IMR-90 (cell line): ENCODE results near the gene CAPRIN1. TPM values are rescaled to one million over a fixed set of nuclear protein-coding genes. Genes with fewer than 3 reads are reported as not detected.

Experiments used
- ATAC-seq: fragments of 200-7000 bp; cut with Tn5 transposase; 2 replicates; pipeline ENCODE4 v1.9.1; 2020; ENCODE audit warnings: low read depth, mild to moderate bottlenecking, moderate library complexity
- BruUV-seq: library from RNA; stranded (reverse); fragments of 400-500 nt; replicated peaks from 2 replicates; lab custom pipeline; 2021; lab: Mats Ljungman, UMichigan
- CTCF ChIA-PET: fragments of 300-600 bp; formaldehyde crosslinking; extraction: SDS; loops from one replicate; lab custom pipeline; 2021; ENCODE audit warnings: antibody characterized with exemption; lab: Yijun Ruan, JAX
- POLR2A ChIA-PET: fragments of 300-600 bp; sonication (Branson Sonifier 250); formaldehyde crosslinking; loops from one replicate; lab custom pipeline; 2022; ENCODE audit warnings: antibody characterized with exemption; ENCODE audit not compliant: unreplicated experiment; lab: Charles Lee
- DNase-seq: peaks from one replicate; pipeline ENCODE4 v3.0.0; 2013
- H2AFZ ChIP-seq: replicated peaks from 2 replicates; pipeline ENCODE3; 2013; ENCODE audit warnings: low read length, mild to moderate bottlenecking; ENCODE audit not compliant: poor library complexity
- H2AK5ac ChIP-seq: 2 replicates; pipeline ENCODE4 v1.6.1; 2013; ENCODE audit warnings: low read depth, low read length, inconsistent platforms
- H2AK9ac ChIP-seq: replicated peaks from 2 replicates; pipeline ENCODE3; 2013; ENCODE audit warnings: mild to moderate bottlenecking, low read depth, low read length, moderate library complexity; ENCODE audit not compliant: poor library complexity
- H2BK120ac ChIP-seq: 2 replicates; pipeline ENCODE4 v1.6.1; 2013; ENCODE audit warnings: low read depth, low read length, inconsistent platforms
- H2BK15ac ChIP-seq: 3 replicates; pipeline ENCODE4 v1.6.1; 2013; ENCODE audit warnings: low read depth, low read length, inconsistent platforms
- H2BK20ac ChIP-seq: 2 replicates; pipeline ENCODE4 v1.6.1; 2013; ENCODE audit warnings: low read depth, mild to moderate bottlenecking, inconsistent platforms, low read length, moderate library complexity
- H2BK5ac ChIP-seq: 2 replicates; pipeline ENCODE4 v1.6.1; 2013; ENCODE audit warnings: mild to moderate bottlenecking, low read depth, low read length, inconsistent platforms; ENCODE audit not compliant: poor library complexity, severe bottlenecking
- H3K14ac ChIP-seq: replicated peaks from 2 replicates; pipeline ENCODE4 v1.6.1; 2013; ENCODE audit warnings: low read depth, low read length, inconsistent platforms
- H3K18ac ChIP-seq: 2 replicates; pipeline ENCODE4 v1.6.1; 2013; ENCODE audit warnings: low read depth, low read length, control low read depth
- H3K23ac ChIP-seq: 2 replicates; pipeline ENCODE4 v1.6.1; 2013; ENCODE audit warnings: low read depth, low read length, inconsistent platforms
- H3K27ac ChIP-seq: 2 replicates; pipeline ENCODE4 v1.5.1; 2013; ENCODE audit warnings: mild to moderate bottlenecking, control low read depth, low read length; ENCODE audit not compliant: insufficient read depth
- H3K27me3 ChIP-seq: 2 replicates; pipeline ENCODE4 v1.6.1; 2013; ENCODE audit warnings: low read length; ENCODE audit not compliant: control insufficient read depth, insufficient read depth
- H3K36me3 ChIP-seq: 2 replicates; pipeline ENCODE4 v1.6.1; 2013; ENCODE audit warnings: low read length, mixed read lengths; ENCODE audit not compliant: control insufficient read depth, insufficient read depth
- H3K4ac ChIP-seq: 2 replicates; pipeline ENCODE4 v1.6.1; 2013; ENCODE audit warnings: low read depth, low read length, inconsistent platforms
- H3K4me1 ChIP-seq: 2 replicates; pipeline ENCODE4 v1.6.1; 2013; ENCODE audit warnings: low read length, mixed read lengths; ENCODE audit not compliant: control insufficient read depth, insufficient read depth
- H3K4me2 ChIP-seq: 2 replicates; pipeline ENCODE4 v1.6.1; 2013; ENCODE audit warnings: low read depth, mild to moderate bottlenecking, control low read depth, low read length, moderate library complexity
- H3K4me3 ChIP-seq: 2 replicates; pipeline ENCODE4 v1.5.1; 2013; ENCODE audit warnings: low read depth, mild to moderate bottlenecking, control low read depth, low read length, moderate library complexity; ENCODE audit not compliant: insufficient read depth
- H3K56ac ChIP-seq: 2 replicates; pipeline ENCODE4 v1.6.1; 2013; ENCODE audit warnings: low read length, inconsistent platforms; ENCODE audit not compliant: insufficient read depth; ENCODE audit errors: extremely low read depth
- H3K79me1 ChIP-seq, 2 experiments: 2 replicates each; pipeline ENCODE4 v1.6.1; 2013; ENCODE audit warnings: low read length in 2 of 2, inconsistent platforms in 1 of 2, low read depth in 1 of 2
- H3K9ac ChIP-seq: 2 replicates; pipeline ENCODE4 v1.6.1; 2013; ENCODE audit warnings: low read depth, low read length, control low read depth
- H3K9me1 ChIP-seq: 2 replicates; pipeline ENCODE4 v1.6.1; 2013; ENCODE audit warnings: low read length, inconsistent platforms; ENCODE audit not compliant: insufficient read depth
- H3K9me3 ChIP-seq: 2 replicates; pipeline ENCODE4 v1.6.1; 2013; ENCODE audit warnings: low read length; ENCODE audit not compliant: control insufficient read depth, insufficient read depth
- H4K20me1 ChIP-seq: 2 replicates; pipeline ENCODE4 v1.6.1; 2013; ENCODE audit warnings: low read length, inconsistent platforms; ENCODE audit not compliant: insufficient read depth
- H4K5ac ChIP-seq: 2 replicates; pipeline ENCODE4 v1.6.1; 2013; ENCODE audit warnings: mild to moderate bottlenecking, low read depth, low read length, control low read depth
- H4K8ac ChIP-seq, 2 experiments: 2 replicates each; pipeline ENCODE4 v1.6.1; 2013; ENCODE audit warnings: low read depth in 2 of 2, low read length in 2 of 2, control low read depth in 1 of 2, inconsistent platforms in 1 of 2
- H4K91ac ChIP-seq: 2 replicates; pipeline ENCODE4 v1.6.1; 2013; ENCODE audit warnings: low read depth, low read length, inconsistent platforms; ENCODE audit not compliant: insufficient read depth
- BHLHE40 ChIP-seq: fragments of 150-350 bp; IDR thresholded peaks from 2 replicates; pipeline ENCODE4 v1.6.1; 2016; ENCODE audit warnings: mild to moderate bottlenecking, low read depth, low read length
- CEBPB ChIP-seq: IDR thresholded peaks from 2 replicates; pipeline ENCODE4 v1.6.1; 2012; ENCODE audit warnings: low read depth, low read length, improper control_type of control experiment
- CHD1 ChIP-seq: IDR thresholded peaks from 2 replicates; pipeline ENCODE4 v1.6.1; 2012; ENCODE audit warnings: low read depth, low read length, improper control_type of control experiment
- FOS ChIP-seq: fragments of 150-350 bp; IDR thresholded peaks from 2 replicates; pipeline ENCODE4 v1.6.1; 2016; ENCODE audit warnings: low read depth, low read length
- MAZ ChIP-seq: IDR thresholded peaks from 2 replicates; pipeline ENCODE4 v1.6.1; 2012; ENCODE audit warnings: low read depth, mild to moderate bottlenecking, low read length, improper control_type of control experiment, moderate library complexity, borderline replicate concordance
- MXI1 ChIP-seq: IDR thresholded peaks from 2 replicates; pipeline ENCODE4 v1.6.1; 2012; ENCODE audit warnings: low read depth, mild to moderate bottlenecking, low read length, moderate library complexity, borderline replicate concordance
- POLR2A ChIP-seq: IDR thresholded peaks from 2 replicates; pipeline ENCODE4 v1.6.1; 2012; ENCODE audit warnings: mild to moderate bottlenecking, low read depth, low read length
- RAD21 ChIP-seq: IDR thresholded peaks from 2 replicates; pipeline ENCODE4 v1.6.1; 2012; ENCODE audit warnings: low read length, improper control_type of control experiment
- RCOR1 ChIP-seq: IDR thresholded peaks from 2 replicates; pipeline ENCODE4 v1.6.1; 2012; ENCODE audit warnings: mild to moderate bottlenecking, low read length, improper control_type of control experiment; ENCODE audit not compliant: insufficient replicate concordance
- RFX5 ChIP-seq: IDR thresholded peaks from 2 replicates; pipeline ENCODE4 v1.8.0; 2012; ENCODE audit warnings: low read depth, mild to moderate bottlenecking, low read length, moderate library complexity
- SMC3 ChIP-seq: fragments of 150-350 bp; IDR thresholded peaks from 2 replicates; pipeline ENCODE4 v1.6.1; 2016; ENCODE audit warnings: low read depth, mild to moderate bottlenecking, antibody characterized with exemption, low read length, moderate library complexity
- WGBS, 2 experiments: methylation state at CpG; one replicate each; pipeline versions ENCODE4 v1.1.5 to v1.1.7; 2013; ENCODE audit warnings: missing lambda C conversion rate in 2 of 2; ENCODE audit not compliant: insufficient read length in 1 of 2; ENCODE audit errors: extremely low coverage in 2 of 2; 5-methylcytosine and 5-hydroxymethylcytosine counted together
- dilution Hi-C: fragments of 300-500 bp; cut with HindIII; formaldehyde crosslinking; loops from one replicate; pipeline ENCODE4 v1.14.3; 2018; ENCODE audit warnings: low sequenced_read_pairs; ENCODE audit not compliant: unreplicated experiment
- in situ Hi-C: fragments of 300-500 bp; cut with MboI; formaldehyde crosslinking; loops from 3 replicates; pipeline ENCODE4 v1.14.3; 2019; ENCODE audit warnings: low sequenced_read_pairs, inconsistent platforms, mixed read lengths
- intact Hi-C: fragments of 100-400 bp; cut with micrococcal nuclease; formaldehyde crosslinking; loops from 2 replicates; pipeline ENCODE4 v1.10.0; 2022
- polyA plus RNA-seq, 3 experiments: library from polyadenylated mRNA; depleted of rRNA; stranded (reverse); fragments of >200 nt; gene quantifications; 2 replicates each; pipeline ENCODE4 v1.2.3, GENCODE V29; 2012; ENCODE audit warnings: low replicate concordance in 1 of 3
- total RNA-seq: library from RNA; depleted of rRNA; stranded (reverse); fragments of >200 nt; gene quantifications from 2 replicates; pipeline ENCODE4 v1.2.3, GENCODE V29; 2012
- TF ChIP-seq, protein P1 (sequence below): fragments of 150-350 bp; IDR thresholded peaks from 2 replicates; pipeline ENCODE4 v1.6.1; 2017; ENCODE audit warnings: mild to moderate bottlenecking, antibody characterized with exemption, low read length, low read depth

CAPRIN1 gene
- total and polyA plus RNA-seq, 2 of the 4 experiments (the other 2 are of a cell fraction): 127 to 253 TPM

DNA sequence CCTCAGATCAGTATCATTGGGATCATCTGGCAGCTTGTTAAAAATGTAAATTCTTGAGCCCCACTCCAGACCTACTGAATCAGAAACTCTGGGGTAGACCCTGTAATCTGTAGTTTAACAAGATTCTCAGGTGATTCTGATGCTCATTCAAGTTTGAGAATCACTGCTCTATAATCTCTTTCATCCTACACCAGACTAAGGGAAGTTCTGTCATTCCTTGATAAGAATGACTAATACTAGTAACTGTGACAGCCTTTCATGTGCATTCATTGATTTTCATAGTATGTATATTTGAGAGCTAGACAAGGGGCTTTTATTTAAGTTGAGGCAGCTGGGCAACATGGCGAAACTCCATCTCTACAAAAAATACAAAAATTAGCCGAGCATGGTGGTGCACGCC is 83.9 kb downstream of the CAPRIN1 start:
- Histone ChIP-seq H2AK5ac (no peak overlapping the region), H3K18ac (no peak overlapping the region), H3K27ac (no peak overlapping the region), H2BK5ac (no peak overlapping the region), H2BK120ac (no peak overlapping the region), H3K4me1 (no peaks in the 10 kb centered on the region), H3K79me1 (0 out of 4 replicates have a peak, but pooled peaks cover 4 to 8% of the 10 kb centered on the region in 2 experiments), H3K9me3 (no peaks in the 10 kb centered on the region), H3K56ac (no peak overlapping the region), H3K23ac (no peak overlapping the region), H2BK15ac (no peak overlapping the region), H4K8ac (no peak overlapping the region), H3K4me3 (no peak overlapping the region), H4K20me1 (no peaks in the 10 kb centered on the region; the same call in 1 of the 2 replicates), H2AFZ (no peak overlapping the region), H3K27me3 (no peaks in the 10 kb centered on the region), H3K9ac (no peak overlapping the region), H3K4me2 (no peak overlapping the region), H2AK9ac (no peak overlapping the region), H3K36me3 (peaks cover 73% of the 10 kb centered on the region), H4K91ac (no peak overlapping the region), H3K14ac (no peak overlapping the region), H3K4ac (no peak overlapping the region), H4K5ac (no peak overlapping the region), H2BK20ac (no peak overlapping the region), H3K9me1 (peaks cover 7% of the 10 kb centered on the region)
- ChIA-PET CTCF (interaction anchor here (1.4 kb wide), 1 partner anchor 15 kb away, joined by 4 read pairs; no protein-coding TSS in a partner anchor), POLR2A (no interaction called here)
- dilution Hi-C loops: no loop called here
- BruUV-seq: no TSS peak
- TF ChIP-seq, protein P1, sequence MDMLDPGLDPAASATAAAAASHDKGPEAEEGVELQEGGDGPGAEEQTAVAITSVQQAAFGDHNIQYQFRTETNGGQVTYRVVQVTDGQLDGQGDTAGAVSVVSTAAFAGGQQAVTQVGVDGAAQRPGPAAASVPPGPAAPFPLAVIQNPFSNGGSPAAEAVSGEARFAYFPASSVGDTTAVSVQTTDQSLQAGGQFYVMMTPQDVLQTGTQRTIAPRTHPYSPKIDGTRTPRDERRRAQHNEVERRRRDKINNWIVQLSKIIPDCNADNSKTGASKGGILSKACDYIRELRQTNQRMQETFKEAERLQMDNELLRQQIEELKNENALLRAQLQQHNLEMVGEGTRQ: no peak
- TF ChIP-seq RFX5: no peak
- TF ChIP-seq MAZ: no peak
- TF ChIP-seq CEBPB: no peak
- TF ChIP-seq RCOR1: no peak
- no peak for TF ChIP-seq MXI1
- TF ChIP-seq BHLHE40: no peak
- no peak for TF ChIP-seq POLR2A
- no peak for TF ChIP-seq CHD1
- no peak for TF ChIP-seq FOS
- TF ChIP-seq RAD21: no peak
- no peak for TF ChIP-seq SMC3
- ATAC-seq (no peak), DNase-seq (no peak)
- intact Hi-C loops: no loop called here
- 100% methylated on average over 1 of the region's 3 CpGs; no CpG with 5 or more reads in 1 of the 2 experiments for WGBS, 2 experiments
- in situ Hi-C loops: no loop called here
